KMS-11 (cell line): ENCODE measurements around the gene PTPRF.

Experiments used
- H2AFZ ChIP-seq: fragments of 200-600 bp; sonication (generic); 2 replicates; pipeline ENCODE4 v1.6.1; 2016; ENCODE audit warnings: antibody characterized with exemption, mixed run types, low read depth
- H3K27ac ChIP-seq: fragments of 200-600 bp; sonication (generic); 2 replicates; pipeline ENCODE4 v1.6.1; 2016; ENCODE audit warnings: mild to moderate bottlenecking, mixed run types
- H3K27me3 ChIP-seq: fragments of 200-600 bp; sonication (generic); 2 replicates; pipeline ENCODE4 v1.6.1; 2017; ENCODE audit warnings: mild to moderate bottlenecking, low read depth, mixed run types, moderate library complexity; ENCODE audit not compliant: insufficient read depth
- H3K36me3 ChIP-seq: fragments of 200-600 bp; sonication (generic); 2 replicates; pipeline ENCODE4 v1.6.1; 2017; ENCODE audit warnings: mild to moderate bottlenecking, mixed run types; ENCODE audit not compliant: insufficient read depth
- H3K4me1 ChIP-seq: fragments of 200-600 bp; sonication (generic); 2 replicates; pipeline ENCODE4 v1.6.1; 2016; ENCODE audit warnings: mild to moderate bottlenecking, low read depth, mixed run types; ENCODE audit not compliant: poor library complexity, severe bottlenecking
- H3K4me2 ChIP-seq: fragments of 200-600 bp; sonication (generic); 2 replicates; pipeline ENCODE4 v1.7.0; 2016; ENCODE audit warnings: mild to moderate bottlenecking, mixed run types
- H3K4me3 ChIP-seq: fragments of 200-600 bp; sonication (generic); IDR thresholded peaks from 2 replicates; pipeline ENCODE4 v1.6.1; 2017; ENCODE audit warnings: low read depth, low read length, mixed read lengths; ENCODE audit not compliant: insufficient read depth
- H3K79me2 ChIP-seq: fragments of 200-600 bp; sonication (generic); 2 replicates; pipeline ENCODE4 v1.6.1; 2016; ENCODE audit warnings: low read depth, mixed run types; ENCODE audit not compliant: insufficient read depth
- H3K9ac ChIP-seq: fragments of 200-600 bp; sonication (generic); 2 replicates; pipeline ENCODE4 v1.6.1; 2016; ENCODE audit warnings: mild to moderate bottlenecking, mixed run types
- H4K20me1 ChIP-seq: fragments of 200-600 bp; sonication (generic); 2 replicates; pipeline ENCODE4 v1.6.1; 2016; ENCODE audit warnings: mild to moderate bottlenecking, mixed run types; ENCODE audit not compliant: insufficient read depth
- TF ChIP-seq, protein P1 (sequence below): fragments of 200-600 bp; sonication (generic); conservative IDR thresholded peaks from 2 replicates; pipeline ENCODE4 v1.6.1; 2017; ENCODE audit warnings: low read depth, mild to moderate bottlenecking, antibody characterized with exemption, low read length, moderate library complexity, mixed read lengths

Gene PTPRF

DNA sequence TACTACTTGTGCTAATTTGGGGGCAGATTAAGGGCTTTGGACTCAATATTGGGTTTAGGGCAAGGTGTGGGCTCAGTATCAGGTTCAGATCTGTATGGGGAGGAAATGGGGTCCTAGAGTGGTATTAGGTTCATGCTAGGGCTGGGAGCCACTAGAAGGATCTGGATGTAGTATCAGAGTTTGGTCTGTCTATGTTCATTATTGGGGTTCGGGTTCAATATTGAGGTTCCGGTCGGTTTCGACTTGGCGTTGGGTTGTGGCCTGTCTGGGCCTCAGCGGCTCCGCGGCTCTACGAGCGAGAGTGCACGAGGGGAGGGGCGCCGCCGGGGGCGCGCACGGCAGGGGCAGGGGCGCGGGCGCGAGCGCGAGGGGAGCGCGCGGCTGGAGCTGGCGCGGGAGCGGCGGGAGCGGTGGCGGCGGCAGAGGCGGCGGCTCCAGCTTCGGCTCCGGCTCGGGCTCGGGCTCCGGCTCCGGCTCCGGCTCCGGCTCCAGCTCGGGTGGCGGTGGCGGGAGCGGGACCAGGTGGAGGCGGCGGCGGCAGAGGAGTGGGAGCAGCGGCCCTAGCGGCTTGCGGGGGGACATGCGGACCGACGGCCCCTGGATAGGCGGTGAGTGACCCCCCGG lies at the start of gene PTPRF:
Gene PTPRF (plus strand): TSS at position 401 of the 624 bp plus-strand sequence. CDS start 14,193 bp downstream, outside the sequence.
- no peak within 1 kb of the TSS for H3K4me3 ChIP-seq
- H3K36me3 ChIP-seq = no peaks in the 10 kb centered on the region
- no peaks in the 10 kb centered on the region for H4K20me1 ChIP-seq
- no peaks in the 10 kb centered on the region for H3K79me2 ChIP-seq
- H2AFZ ChIP-seq = peak within 1 kb of the TSS; percentile 74; the same call in 1 of the 2 replicates
- H3K27ac ChIP-seq = no peak within 1 kb of the TSS
- TF ChIP-seq, protein P1, sequence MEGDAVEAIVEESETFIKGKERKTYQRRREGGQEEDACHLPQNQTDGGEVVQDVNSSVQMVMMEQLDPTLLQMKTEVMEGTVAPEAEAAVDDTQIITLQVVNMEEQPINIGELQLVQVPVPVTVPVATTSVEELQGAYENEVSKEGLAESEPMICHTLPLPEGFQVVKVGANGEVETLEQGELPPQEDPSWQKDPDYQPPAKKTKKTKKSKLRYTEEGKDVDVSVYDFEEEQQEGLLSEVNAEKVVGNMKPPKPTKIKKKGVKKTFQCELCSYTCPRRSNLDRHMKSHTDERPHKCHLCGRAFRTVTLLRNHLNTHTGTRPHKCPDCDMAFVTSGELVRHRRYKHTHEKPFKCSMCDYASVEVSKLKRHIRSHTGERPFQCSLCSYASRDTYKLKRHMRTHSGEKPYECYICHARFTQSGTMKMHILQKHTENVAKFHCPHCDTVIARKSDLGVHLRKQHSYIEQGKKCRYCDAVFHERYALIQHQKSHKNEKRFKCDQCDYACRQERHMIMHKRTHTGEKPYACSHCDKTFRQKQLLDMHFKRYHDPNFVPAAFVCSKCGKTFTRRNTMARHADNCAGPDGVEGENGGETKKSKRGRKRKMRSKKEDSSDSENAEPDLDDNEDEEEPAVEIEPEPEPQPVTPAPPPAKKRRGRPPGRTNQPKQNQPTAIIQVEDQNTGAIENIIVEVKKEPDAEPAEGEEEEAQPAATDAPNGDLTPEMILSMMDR = no peak
- peak within 1 kb of the TSS; percentile 76 for H3K4me2 ChIP-seq
- H3K4me1 ChIP-seq = peaks cover 16% of the 10 kb centered on the region
- peak within 1 kb of the TSS; percentile 41; the same call in 1 of the 2 replicates for H3K9ac ChIP-seq
- no peaks in the 10 kb centered on the region for H3K27me3 ChIP-seq

DNA sequence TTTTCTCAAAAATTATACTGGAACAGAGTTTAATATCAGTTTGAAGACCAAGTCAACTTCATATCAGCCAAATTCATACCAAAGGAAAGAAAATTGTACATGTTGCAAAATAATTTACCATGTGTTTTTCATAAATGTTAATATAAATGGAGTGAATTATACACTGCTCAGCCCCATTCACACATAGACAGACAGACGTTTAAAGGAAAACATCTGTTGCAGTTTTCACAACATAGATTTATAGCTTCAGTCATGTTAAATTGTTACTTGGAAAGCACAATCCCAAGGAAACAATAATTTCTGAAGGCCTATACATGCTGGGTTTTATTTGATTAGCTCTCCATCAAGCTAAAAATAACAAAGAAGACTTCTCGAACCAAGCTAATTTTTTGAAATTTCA lies 49.2 kb upstream of the PTPRF start:
- H2AFZ ChIP-seq = no peak overlapping the region

DNA sequence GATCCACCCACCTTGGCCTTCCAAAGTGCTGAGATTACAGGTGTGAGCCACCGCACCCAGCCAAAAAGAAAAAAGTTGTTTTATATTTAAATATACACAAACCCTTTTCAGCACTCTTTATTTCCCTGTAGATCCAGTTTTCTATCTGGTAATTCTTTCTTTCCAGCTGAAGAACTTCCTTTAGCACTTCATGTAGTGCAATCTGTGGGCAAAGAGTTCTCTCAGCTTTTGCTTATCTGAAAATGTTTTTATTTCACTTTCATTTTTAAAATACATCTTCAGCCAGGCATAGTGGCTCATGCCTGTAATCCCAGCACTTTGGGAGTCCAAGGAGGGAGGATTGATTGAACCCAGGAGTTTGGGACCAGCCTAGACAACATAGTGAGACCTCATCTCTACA lies 48.5 kb upstream of the PTPRF start:
- H3K79me2 ChIP-seq = no peaks in the 10 kb centered on the region
- no peaks in the 10 kb centered on the region for H4K20me1 ChIP-seq
- no peak overlapping the region for H3K4me2 ChIP-seq
- H3K4me1 ChIP-seq = no peaks in the 10 kb centered on the region
- H3K9ac ChIP-seq = no peak overlapping the region
- no peaks in the 10 kb centered on the region for H3K27me3 ChIP-seq
- no peak overlapping the region for H3K27ac ChIP-seq
- H2AFZ ChIP-seq = peak overlapping the region; percentile 20; the same call in 1 of the 2 replicates
- no peaks in the 10 kb centered on the region for H3K36me3 ChIP-seq
- TF ChIP-seq, protein P1 = no peak
- H3K4me3 ChIP-seq = no peak overlapping the region

More for the DNA sequence above, 49.2 kb upstream of the PTPRF start:
- Histone ChIP-seq H3K36me3 (no peaks in the 10 kb centered on the region), H3K4me3 (no peak overlapping the region), H3K4me1 (no peaks in the 10 kb centered on the region), H4K20me1 (no peaks in the 10 kb centered on the region), H3K27ac (no peak overlapping the region), H3K4me2 (no peak overlapping the region), H3K27me3 (no peaks in the 10 kb centered on the region), H3K9ac (no peak overlapping the region), H3K79me2 (no peaks in the 10 kb centered on the region)
- TF ChIP-seq, protein P1 = no peak

DNA sequence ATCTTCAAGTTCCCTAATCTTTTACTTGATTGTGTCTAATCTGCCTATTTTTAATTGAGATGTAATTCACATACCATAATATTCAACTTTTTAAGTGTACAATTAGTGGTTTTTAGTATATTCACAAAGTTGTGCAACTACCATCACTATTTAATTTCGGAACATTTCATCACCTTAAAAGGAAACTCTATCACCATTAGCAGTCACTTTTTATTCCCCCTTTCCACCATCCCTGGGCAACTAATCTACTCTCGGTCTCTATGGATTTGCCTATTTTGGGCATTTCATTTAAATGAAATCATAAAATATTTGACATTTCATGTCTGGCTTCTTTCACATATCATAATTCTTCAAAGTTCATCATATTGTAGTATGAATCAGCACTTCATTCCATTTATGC lies 46.3 kb upstream of the PTPRF start:
- TF ChIP-seq, protein P1 = no peak
- H3K27me3 ChIP-seq = no peaks in the 10 kb centered on the region
- no peak overlapping the region for H3K27ac ChIP-seq
- H4K20me1 ChIP-seq = no peaks in the 10 kb centered on the region
- H3K4me1 ChIP-seq = no peaks in the 10 kb centered on the region
- H3K9ac ChIP-seq = no peak overlapping the region
- no peak overlapping the region for H3K4me3 ChIP-seq
- H3K36me3 ChIP-seq = no peaks in the 10 kb centered on the region
- H2AFZ ChIP-seq = no peak overlapping the region
- no peak overlapping the region for H3K4me2 ChIP-seq
- H3K79me2 ChIP-seq = no peaks in the 10 kb centered on the region
